Activated naive CD8-positive, alpha-beta T cell treated with anti-CD3 and anti-CD28 coated beads for 36 hours (primary cell): ENCODE measurements around the gene AMPD1. TPM values are rescaled to one million over a fixed set of nuclear protein-coding genes. Genes with fewer than 3 reads are reported as not detected.
A peak's percentile ranks its signal among the peaks of the same experiment; 100 is the strongest.

Experiments used
- DNase-seq: peaks from one replicate; pipeline ENCODE4 v3.0.0; 2021
- H3K27ac Mint-ChIP-seq: one replicate; pipeline ENCODE4 v1.8.0; 2022; ENCODE audit warnings: mild to moderate bottlenecking, moderate library complexity, mixed read lengths
- H3K27me3 Mint-ChIP-seq: one replicate; pipeline ENCODE4 v1.8.0; 2022; ENCODE audit warnings: mild to moderate bottlenecking, mixed read lengths
- H3K36me3 Mint-ChIP-seq: one replicate; pipeline ENCODE4 v1.8.0; 2021; ENCODE audit warnings: mild to moderate bottlenecking, mixed read lengths
- H3K4me1 Mint-ChIP-seq: one replicate; pipeline ENCODE4 v1.8.0; 2021; ENCODE audit warnings: mixed read lengths
- H3K4me3 Mint-ChIP-seq: one replicate; pipeline ENCODE4 v1.8.0; 2022; ENCODE audit warnings: mild to moderate bottlenecking, moderate library complexity, mixed read lengths
- H3K9me3 Mint-ChIP-seq: one replicate; pipeline ENCODE4 v1.8.0; 2022; ENCODE audit warnings: mixed read lengths
- total RNA-seq, 2 experiments: library from RNA; stranded (reverse); gene quantifications; one replicate each; pipeline ENCODE4 v1.2.3, GENCODE V29; 2021

Gene AMPD1
- not detected for total RNA-seq

DNA sequence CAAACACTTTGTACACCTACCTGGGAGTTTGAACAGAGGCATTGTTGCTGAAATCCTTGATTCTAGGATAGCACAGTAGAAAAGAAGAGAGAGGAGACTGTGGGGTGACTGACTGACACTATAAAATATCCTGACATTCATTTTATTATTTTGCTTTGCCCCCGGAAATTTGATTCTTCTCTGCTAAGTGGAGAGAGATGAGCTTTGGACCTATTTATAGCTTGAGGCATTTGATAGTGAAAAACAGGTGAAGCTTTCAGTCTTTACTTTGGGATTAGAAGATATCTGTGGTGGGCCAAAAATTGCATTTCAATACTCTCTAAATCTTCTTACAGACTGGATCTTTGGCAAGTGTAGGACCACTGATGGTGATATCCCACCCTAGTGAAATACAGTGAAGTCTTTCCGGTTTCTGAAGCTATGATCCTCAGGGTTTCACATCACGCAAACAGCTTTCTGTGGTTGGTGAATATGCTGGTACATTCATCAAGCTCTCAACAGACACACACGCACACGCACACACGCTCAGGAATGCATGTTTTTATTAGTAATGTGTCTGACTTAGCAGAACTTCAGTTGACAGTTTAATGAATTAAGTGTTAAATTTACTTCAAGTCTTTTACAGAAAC lies at the start of gene AMPD1:
TSS of gene AMPD1 (minus strand) at position 117 of the 629 bp plus-strand sequence. CDS start at position 42, 75 bp downstream.
- no peak for DNase-seq
- H3K36me3 Mint-ChIP-seq = no peaks in the 10 kb centered on the region
- H3K9me3 Mint-ChIP-seq = no peaks in the 10 kb centered on the region
- H3K27ac Mint-ChIP-seq = no peak within 1 kb of the TSS
- H3K4me1 Mint-ChIP-seq = no peaks in the 10 kb centered on the region
- no peak within 1 kb of the TSS for H3K4me3 Mint-ChIP-seq
- peaks cover 8% of the 10 kb centered on the region for H3K27me3 Mint-ChIP-seq

DNA sequence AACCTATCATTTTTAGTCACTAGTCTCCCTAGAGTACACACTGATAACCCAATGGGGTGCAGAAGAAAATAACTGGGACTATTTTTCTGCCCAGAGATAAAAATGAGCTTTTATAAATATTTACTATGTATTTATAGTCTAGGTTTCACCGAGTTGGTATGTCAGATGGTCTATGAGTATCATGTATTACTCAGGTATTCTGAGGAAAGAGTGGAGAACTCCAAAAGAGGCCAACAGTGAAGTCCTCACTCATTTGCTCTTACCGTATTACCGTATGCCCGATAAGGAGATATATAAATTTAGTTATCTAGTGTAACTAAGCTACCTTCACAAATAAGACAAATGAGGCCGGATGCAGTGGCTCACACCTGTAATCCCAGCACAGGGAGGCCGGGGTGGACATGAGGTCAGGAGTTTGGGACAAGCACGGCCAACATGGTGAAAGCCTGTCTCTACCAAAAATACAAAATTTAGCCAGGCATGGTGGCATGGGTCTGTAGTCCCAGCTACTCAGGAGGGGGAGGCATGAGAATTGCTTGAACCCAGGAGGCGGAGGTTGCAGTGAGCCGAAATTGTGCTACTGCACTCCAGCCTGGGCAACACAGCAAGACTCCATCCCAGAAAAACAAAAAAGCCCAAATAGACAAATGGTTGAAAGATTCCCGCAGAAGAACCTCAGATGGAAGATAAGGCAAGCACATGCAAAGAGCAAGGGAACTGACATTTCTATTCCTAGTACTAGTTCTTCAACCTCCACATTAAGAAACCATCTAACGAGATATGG lies 46.8 kb upstream of the AMPD1 start:
- no peak for DNase-seq
- H3K27ac Mint-ChIP-seq = no peak overlapping the region
- H3K4me3 Mint-ChIP-seq = no peak overlapping the region
- no peaks in the 10 kb centered on the region for H3K9me3 Mint-ChIP-seq
- peaks cover 45% of the 10 kb centered on the region for H3K4me1 Mint-ChIP-seq
- no peaks in the 10 kb centered on the region for H3K27me3 Mint-ChIP-seq
- H3K36me3 Mint-ChIP-seq = peaks cover 35% of the 10 kb centered on the region

DNA sequence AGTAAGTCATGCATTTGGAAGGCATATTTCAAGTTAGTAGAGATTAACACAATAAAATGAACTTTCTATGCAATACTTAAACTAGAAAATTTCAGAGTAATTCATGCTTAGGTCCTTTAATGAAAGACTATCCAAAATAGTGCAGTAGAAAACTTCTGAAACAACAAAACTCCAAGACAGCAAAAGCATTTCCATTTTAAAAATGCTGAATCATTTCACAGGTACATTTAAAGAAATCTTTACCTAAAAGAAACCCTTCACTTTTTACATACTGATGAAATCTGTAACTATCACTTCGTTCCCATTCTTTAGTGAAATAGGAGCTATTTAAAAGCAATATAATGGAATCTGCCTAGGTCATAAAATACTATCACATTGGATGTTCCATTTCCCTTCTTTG lies 45.0 kb upstream of the AMPD1 start:
- no peaks in the 10 kb centered on the region for H3K27me3 Mint-ChIP-seq
- H3K9me3 Mint-ChIP-seq = no peaks in the 10 kb centered on the region
- H3K4me3 Mint-ChIP-seq = no peak overlapping the region
- peaks cover 27% of the 10 kb centered on the region for H3K4me1 Mint-ChIP-seq
- peaks cover 38% of the 10 kb centered on the region for H3K36me3 Mint-ChIP-seq
- no peak for DNase-seq
- H3K27ac Mint-ChIP-seq = peak overlapping the region; percentile 13

DNA sequence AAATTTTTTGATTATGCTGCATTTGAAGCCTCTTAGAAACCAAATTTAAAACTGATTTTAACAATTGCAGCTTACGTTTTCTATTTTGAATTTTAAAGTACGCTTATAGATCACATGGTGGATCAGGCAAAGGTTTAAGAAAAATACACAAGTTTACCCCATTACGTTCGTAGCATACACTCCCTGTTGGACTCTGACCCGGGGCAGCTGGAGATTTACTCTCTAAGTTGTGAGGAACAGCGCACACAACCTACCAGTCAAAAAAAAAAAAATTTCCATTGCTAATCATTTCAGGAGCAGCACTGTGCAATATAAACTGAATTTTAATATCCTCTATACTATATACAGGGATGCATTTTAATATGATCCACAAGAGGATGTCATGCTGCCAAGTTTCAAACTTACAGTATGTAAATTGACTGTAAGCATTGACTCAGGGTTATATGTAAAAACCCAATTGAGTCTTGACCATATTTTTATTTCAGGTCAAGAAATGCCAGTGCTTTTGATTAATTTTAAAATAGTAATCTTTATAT lies 42.0 kb upstream of the AMPD1 start:
- H3K9me3 Mint-ChIP-seq = no peaks in the 10 kb centered on the region
- peaks cover 14% of the 10 kb centered on the region for H3K4me1 Mint-ChIP-seq
- peaks cover 37% of the 10 kb centered on the region for H3K36me3 Mint-ChIP-seq
- no peak for DNase-seq
- H3K27ac Mint-ChIP-seq = no peak overlapping the region
- no peak overlapping the region for H3K4me3 Mint-ChIP-seq
- no peaks in the 10 kb centered on the region for H3K27me3 Mint-ChIP-seq

DNA sequence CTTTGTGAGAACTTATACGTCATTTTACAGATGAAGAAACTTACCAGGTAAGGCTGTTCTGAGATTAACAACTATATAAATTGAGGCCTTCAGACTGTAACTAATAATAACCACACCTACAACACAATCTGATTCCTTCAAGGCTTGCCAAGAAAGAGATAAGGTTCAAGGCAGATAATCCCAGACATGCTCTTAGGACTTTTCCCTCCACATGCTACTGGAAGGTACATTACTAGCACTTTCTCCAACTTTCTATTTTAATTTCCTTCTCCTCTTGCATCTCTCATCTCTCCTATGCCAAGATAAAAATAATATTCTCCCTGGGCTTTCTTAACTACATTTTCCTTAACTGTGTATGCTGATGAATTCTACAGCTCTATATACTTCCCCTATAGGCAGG lies 40.1 kb upstream of the AMPD1 start:
- H3K36me3 Mint-ChIP-seq = peaks cover 32% of the 10 kb centered on the region
- DNase-seq = no peak
- no peak overlapping the region for H3K4me3 Mint-ChIP-seq
- no peaks in the 10 kb centered on the region for H3K27me3 Mint-ChIP-seq
- peaks cover 7% of the 10 kb centered on the region for H3K4me1 Mint-ChIP-seq
- no peaks in the 10 kb centered on the region for H3K9me3 Mint-ChIP-seq
- H3K27ac Mint-ChIP-seq = peak overlapping the region; percentile 16

DNA sequence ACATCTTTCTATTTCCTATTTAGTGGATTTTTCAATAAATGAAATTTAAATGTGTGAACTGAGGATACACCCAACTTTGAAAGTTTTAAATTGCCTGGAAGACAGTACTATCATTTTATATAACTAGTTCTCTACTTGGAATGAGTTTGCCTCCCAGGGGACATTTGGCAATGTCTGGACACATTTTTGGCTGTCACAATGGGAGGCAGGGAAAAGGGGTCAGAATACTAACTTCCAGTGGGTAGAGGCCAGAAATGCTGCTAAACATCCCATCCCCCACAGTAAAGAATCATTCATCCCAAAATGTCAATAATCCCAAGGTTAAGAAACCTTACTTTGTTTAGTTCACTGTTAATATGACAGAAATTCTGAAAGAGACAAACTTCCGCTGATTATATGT lies 34.4 kb upstream of the AMPD1 start:
- peaks cover 38% of the 10 kb centered on the region for H3K36me3 Mint-ChIP-seq
- no peaks in the 10 kb centered on the region for H3K9me3 Mint-ChIP-seq
- H3K27ac Mint-ChIP-seq = no peak overlapping the region
- peaks cover 6% of the 10 kb centered on the region for H3K4me1 Mint-ChIP-seq
- no peak overlapping the region for H3K4me3 Mint-ChIP-seq
- DNase-seq = no peak
- no peaks in the 10 kb centered on the region for H3K27me3 Mint-ChIP-seq

DNA sequence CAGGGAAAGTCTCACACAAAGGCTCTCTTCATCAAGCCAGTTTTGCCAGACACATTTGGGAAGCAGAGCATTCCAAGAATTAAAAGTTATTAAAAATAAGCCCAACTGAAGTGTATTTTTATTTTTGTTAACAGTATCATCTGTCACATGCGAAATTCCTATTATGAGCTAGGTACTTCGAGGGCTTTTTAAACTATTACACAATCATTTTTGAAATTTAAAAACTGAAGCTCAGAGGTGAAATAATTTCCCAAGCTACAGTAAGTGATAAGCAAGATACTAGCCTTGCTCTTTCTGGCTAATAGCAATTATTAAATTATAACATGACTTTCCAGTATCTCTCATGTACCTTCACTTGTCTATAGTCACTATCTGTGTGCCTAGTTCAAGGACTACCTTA lies 33.2 kb upstream of the AMPD1 start:
- no peaks in the 10 kb centered on the region for H3K27me3 Mint-ChIP-seq
- H3K36me3 Mint-ChIP-seq = peaks cover 41% of the 10 kb centered on the region
- no peaks in the 10 kb centered on the region for H3K9me3 Mint-ChIP-seq
- DNase-seq = no peak
- H3K4me3 Mint-ChIP-seq = no peak overlapping the region
- H3K4me1 Mint-ChIP-seq = peaks cover 9% of the 10 kb centered on the region
- H3K27ac Mint-ChIP-seq = peak overlapping the region; percentile 62

DNA sequence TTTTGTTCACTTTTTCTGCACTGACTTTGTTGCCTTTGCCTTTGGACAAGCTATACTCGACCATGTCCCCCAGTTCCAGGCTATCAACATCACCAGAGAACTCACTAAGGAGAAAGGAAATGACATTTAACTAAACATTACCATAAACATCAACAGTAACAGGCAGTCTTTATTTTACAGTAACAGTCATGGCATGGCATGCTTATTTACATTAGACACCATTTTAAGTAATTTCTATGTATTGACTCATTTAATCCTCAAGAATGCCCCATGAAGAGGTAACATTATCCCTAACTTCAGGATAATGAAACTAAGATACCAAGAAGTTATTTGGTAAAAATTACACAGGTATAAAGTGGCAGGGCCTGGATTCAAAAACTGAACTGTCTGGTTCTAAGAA lies 29.9 kb upstream of the AMPD1 start:
- H3K9me3 Mint-ChIP-seq = no peaks in the 10 kb centered on the region
- H3K36me3 Mint-ChIP-seq = peaks cover 43% of the 10 kb centered on the region
- peaks cover 8% of the 10 kb centered on the region for H3K4me1 Mint-ChIP-seq
- H3K4me3 Mint-ChIP-seq = no peak overlapping the region
- no peak for DNase-seq
- peak overlapping the region; percentile 50 for H3K27ac Mint-ChIP-seq
- H3K27me3 Mint-ChIP-seq = no peaks in the 10 kb centered on the region

DNA sequence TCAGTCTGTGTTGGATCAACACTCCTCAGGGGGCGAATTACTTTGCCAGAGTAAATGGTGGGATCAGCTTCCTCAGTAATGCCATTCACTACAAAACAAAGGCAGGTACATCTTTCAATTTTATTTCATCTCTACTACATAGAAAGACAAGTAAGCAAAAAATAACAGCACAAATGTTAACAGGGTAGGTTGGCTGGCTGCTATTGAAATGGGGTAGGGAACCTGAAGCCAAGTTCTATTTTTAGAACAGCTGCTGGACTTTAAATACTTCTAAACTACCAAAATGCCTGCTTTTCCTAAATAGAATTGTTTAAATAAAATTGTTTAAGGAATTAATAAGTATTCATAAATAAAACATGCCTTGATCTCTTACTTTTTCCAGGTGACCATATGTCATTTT lies 28.6 kb upstream of the AMPD1 start:
- Mint-ChIP-seq H3K9me3 (no peaks in the 10 kb centered on the region), H3K4me1 (peaks cover 8% of the 10 kb centered on the region), H3K36me3 (peaks cover 40% of the 10 kb centered on the region), H3K27ac (peak overlapping the region; percentile 74), H3K4me3 (no peak overlapping the region), H3K27me3 (no peaks in the 10 kb centered on the region)
- no peak for DNase-seq

DNA sequence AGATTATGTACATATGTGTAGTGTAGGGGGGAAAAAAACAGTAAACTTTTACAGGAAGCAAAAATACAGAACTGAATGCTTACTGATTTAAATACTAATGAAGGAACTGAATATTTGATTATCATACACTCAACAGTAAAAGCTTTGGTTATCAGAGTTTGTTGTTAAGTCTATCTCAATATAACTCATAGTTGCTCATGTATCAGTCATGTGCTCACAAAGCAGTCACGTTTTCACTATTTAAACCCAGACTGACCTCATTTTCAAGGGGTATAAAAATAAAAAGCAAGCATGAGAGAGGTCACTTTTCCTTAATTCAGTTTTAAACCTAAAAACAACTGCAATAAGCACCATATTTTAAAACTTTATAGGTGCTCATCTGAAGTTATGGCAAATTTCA lies 28.1 kb upstream of the AMPD1 start:
- Mint-ChIP-seq H3K4me3 (no peak overlapping the region), H3K27ac (peak overlapping the region; percentile 74), H3K4me1 (peaks cover 11% of the 10 kb centered on the region), H3K36me3 (peaks cover 43% of the 10 kb centered on the region), H3K27me3 (no peaks in the 10 kb centered on the region), H3K9me3 (no peaks in the 10 kb centered on the region)
- DNase-seq = no peak

DNA sequence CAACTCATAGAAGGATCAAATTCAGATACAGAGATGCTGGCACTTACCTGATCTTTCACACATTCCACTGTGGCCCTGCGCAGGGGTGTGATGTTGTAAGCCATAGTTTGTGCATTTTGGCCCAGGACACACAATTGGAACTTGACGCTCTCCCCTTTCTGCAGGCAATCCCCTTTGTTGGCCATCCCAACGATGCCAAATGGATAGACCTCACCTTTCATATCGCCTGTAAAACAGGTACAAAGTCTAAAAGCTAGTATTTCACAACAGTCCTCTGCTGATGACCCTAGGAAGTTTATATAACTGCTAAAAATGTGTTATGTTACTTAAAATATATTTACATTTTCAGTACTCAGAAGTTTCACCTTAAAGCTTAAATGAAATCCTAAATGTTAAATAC lies 25.1 kb upstream of the AMPD1 start:
- H3K27me3 Mint-ChIP-seq = no peaks in the 10 kb centered on the region
- no peaks in the 10 kb centered on the region for H3K9me3 Mint-ChIP-seq
- H3K36me3 Mint-ChIP-seq = peaks cover 54% of the 10 kb centered on the region
- no peak overlapping the region for H3K4me3 Mint-ChIP-seq
- H3K4me1 Mint-ChIP-seq = peaks cover 27% of the 10 kb centered on the region
- DNase-seq = no peak
- H3K27ac Mint-ChIP-seq = no peak overlapping the region

DNA sequence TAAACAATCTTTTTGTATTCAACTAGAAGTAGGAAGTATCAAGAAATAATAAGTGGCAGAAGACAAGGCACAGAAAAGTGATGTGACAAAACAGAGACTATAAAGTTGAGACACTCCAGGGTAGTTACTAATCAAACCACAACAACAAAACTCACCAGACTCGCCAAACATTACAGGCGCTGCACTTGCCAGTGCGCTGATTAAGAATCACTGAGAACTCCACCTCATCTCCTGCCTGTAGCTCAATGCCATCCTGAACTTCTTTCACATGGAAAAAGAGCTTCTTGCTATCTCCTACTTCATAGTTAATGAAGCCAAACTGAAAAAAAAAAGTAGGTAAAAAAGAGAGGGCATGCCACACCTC lies 24.1 kb upstream of the AMPD1 start:
- H3K27me3 Mint-ChIP-seq = no peaks in the 10 kb centered on the region
- H3K4me3 Mint-ChIP-seq = no peak overlapping the region
- no peaks in the 10 kb centered on the region for H3K9me3 Mint-ChIP-seq
- peaks cover 29% of the 10 kb centered on the region for H3K4me1 Mint-ChIP-seq
- no peak for DNase-seq
- H3K27ac Mint-ChIP-seq = peak overlapping the region; percentile 64
- peaks cover 47% of the 10 kb centered on the region for H3K36me3 Mint-ChIP-seq

DNA sequence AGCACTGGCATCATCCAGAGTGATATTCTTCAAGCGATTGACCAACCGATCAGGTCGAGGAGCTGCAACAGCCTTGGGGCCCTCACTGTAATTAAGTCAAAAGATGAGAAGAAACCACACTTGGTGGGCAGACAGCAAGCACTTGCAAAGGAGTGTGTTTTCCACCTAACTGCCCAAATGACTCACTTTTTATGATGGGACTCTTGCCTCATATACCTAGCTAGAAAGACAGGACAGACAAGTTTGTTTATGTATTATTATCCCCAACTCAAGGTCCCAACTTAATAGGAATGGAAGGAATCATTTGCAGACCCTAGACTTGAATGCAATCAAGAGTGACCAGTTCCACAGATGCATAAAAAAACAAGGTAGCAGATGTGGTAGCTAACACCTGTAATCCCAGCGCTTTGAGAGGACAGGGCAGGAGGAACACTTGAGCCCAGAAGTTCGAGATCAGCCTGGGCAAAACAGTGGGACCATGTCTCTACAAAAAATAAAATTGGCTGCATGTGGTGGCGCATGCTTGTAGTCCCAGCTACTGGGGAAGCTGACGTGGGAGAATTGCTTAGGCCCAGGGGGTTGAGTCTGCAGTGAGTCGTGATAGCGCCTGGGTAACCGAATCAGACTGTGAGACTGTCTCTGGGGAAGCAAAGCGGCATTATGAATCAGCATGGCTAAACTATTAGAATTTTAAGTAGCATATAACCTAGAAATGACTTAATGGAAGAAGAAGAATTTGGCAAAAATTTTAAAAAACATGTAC lies 23.5 kb upstream of the AMPD1 start:
- H3K27me3 Mint-ChIP-seq = no peaks in the 10 kb centered on the region
- H3K9me3 Mint-ChIP-seq = no peaks in the 10 kb centered on the region
- DNase-seq = peak; percentile 15
- H3K36me3 Mint-ChIP-seq = peaks cover 45% of the 10 kb centered on the region
- H3K27ac Mint-ChIP-seq = peak overlapping the region; percentile 65
- H3K4me3 Mint-ChIP-seq = no peak overlapping the region
- H3K4me1 Mint-ChIP-seq = peaks cover 31% of the 10 kb centered on the region

DNA sequence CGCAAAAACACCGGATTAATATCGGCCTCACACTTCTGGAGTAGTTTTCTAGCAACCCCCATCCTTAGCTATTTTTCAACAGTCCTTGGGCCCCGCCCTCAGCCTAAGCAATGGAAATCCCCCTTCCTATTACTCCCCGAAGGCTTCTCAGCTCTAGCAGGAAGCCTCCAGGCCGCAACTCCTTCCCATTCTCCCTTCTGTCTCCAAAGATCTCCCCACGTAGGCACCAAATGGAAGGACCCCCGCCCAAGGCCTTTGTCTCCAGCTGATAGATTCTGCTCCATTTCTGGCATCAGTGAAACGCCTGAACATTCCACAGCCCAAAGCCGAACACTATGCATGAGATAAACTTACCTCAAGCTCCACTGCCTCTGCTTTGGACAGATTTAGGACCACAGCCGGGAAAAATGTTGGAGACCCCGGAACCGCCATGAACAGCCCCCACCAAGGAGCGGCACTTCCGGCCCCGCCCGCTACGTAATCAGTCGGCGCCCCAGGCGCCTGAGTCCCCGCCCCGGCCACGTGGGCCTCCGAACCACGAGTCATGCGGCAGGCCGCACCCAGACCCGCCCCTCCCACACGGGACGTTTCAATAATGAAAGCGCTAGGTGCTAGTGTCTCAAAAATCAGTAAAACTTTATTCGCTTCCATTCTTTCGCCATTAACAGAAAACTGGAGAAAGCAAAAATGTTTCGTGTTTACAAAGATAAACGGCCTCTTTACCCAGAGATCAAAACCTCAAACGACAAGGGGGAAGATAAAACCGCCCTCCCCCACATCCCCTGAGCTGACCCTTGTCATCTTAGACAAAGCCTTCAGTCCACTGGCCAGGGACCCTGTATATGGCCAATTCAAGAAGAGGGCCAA lies 21.2 kb upstream of the AMPD1 start, which contains the start of gene NRAS:
TSS of gene NRAS (minus strand) at position 468 of the 867 bp plus-strand sequence. CDS start 611 bp downstream, outside the sequence.
- Mint-ChIP-seq H3K9me3 (no peaks in the 10 kb centered on the region), H3K27ac (peak within 1 kb of the TSS; percentile 99), H3K36me3 (peaks cover 46% of the 10 kb centered on the region), H3K4me3 (peak within 1 kb of the TSS; percentile 99), H3K27me3 (no peaks in the 10 kb centered on the region), H3K4me1 (peaks cover 29% of the 10 kb centered on the region)
- DNase-seq = peak; percentile 95
